ENCODE data around the gene SMAD9. TPM values are rescaled to one million over a fixed set of nuclear protein-coding genes. Genes with fewer than 3 reads are reported as not detected.

The SMAD9 gene
- total RNA-seq, 1 experiment from 2014 or later: 1.1 TPM

DNA sequence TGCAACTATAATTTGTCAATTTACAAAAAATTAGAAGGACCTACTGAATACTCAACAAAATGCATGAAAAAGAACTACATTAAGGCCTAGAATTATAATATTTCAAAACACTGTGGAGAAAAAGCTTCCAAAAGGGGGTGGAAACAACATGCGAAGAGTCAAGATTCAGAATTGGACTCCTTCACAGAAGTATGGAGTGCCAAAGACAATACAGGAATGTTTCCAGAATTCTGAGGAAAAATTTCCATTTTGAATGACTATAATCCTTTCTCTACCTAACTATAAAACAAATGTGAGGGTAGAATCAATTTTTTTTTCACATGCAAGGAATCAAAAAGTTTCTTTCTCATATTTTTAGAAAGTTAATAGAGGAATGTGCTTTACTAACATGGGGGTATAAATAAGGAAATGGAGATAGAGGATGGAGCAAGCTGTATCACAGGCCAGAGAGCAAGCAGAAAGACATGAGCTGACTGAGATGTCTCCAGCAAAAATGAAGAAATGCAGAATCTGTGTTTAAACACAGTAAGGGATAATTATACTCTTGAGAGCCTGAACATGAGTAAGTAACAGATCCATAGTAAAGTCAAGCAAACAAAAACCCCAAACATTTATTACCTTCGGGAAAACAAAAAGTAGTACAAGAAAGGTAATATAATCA is 39.5 kb upstream of the SMAD9 start:
- Histone ChIP-seq H3K27me3 (ENCODE audit: insufficient read depth, low read length) (no peaks in the 10 kb centered on the region), H3K23ac (ENCODE audit: insufficient read length, low read depth, low read length) (no peak overlapping the region), H3K79me1 (ENCODE audit: insufficient read depth, low read depth, low read length, poor library complexity, severe bottlenecking) (no peaks in the 10 kb centered on the region), H3K9me3 (ENCODE audit: control insufficient read depth, low read depth, low read length) (no peaks in the 10 kb centered on the region), H3T11ph (ENCODE audit: low read length) (no peak overlapping the region), H2BK20ac (ENCODE audit: low read depth, low read length, poor library complexity, severe bottlenecking) (no peak overlapping the region), H4K91ac (ENCODE audit: insufficient read length, low read depth, low read length) (no peak overlapping the region), H2AK5ac (ENCODE audit: insufficient read length, low read length) (no peak overlapping the region), H3K14ac (ENCODE audit: insufficient read depth, low read length) (no peak overlapping the region), H3K4me1 (ENCODE audit: insufficient read depth, low read length) (no peaks in the 10 kb centered on the region), H3K23me2 (ENCODE audit: insufficient read length, low read depth, low read length, poor library complexity, severe bottlenecking) (no peaks in the 10 kb centered on the region), H3K9ac (ENCODE audit: extremely low read depth, insufficient read length, low read length) (no peak overlapping the region), H3K56ac (ENCODE audit: insufficient read length, low read depth, low read length) (no peak overlapping the region), H2BK15ac (ENCODE audit: low read depth, low read length) (no peak overlapping the region), H3K18ac (ENCODE audit: insufficient read length, low read depth, low read length) (no peak overlapping the region), H3K4me2 (ENCODE audit: insufficient read depth, insufficient read length, low read length) (no peak overlapping the region), H2BK120ac (ENCODE audit: low read depth, low read length, poor library complexity, severe bottlenecking) (no peak overlapping the region), H4K8ac (replicated peaks; ENCODE audit: insufficient read length, low read depth, low read length) (no peak overlapping the region), H2AFZ (ENCODE audit: low read length) (no peak overlapping the region), H4K20me1 (ENCODE audit: control insufficient read depth, insufficient read depth, insufficient read length) (no peaks in the 10 kb centered on the region), H4K5ac (ENCODE audit: insufficient read length, low read depth, low read length) (no peak overlapping the region), H3K4ac (ENCODE audit: low read depth, low read length) (no peak overlapping the region), H3K27ac (ENCODE audit: insufficient read length, low read depth, low read length) (no peak overlapping the region), H2BK12ac (ENCODE audit: insufficient read length, low read depth, low read length) (no peak overlapping the region), H2BK5ac (ENCODE audit: insufficient read length, low read length) (no peak overlapping the region), H3K79me2 (ENCODE audit: insufficient read depth, low read length) (no peaks in the 10 kb centered on the region)
- no peaks in the 10 kb centered on the region; a peak in 1 of 4 replicates for H3K4me1 Mint-ChIP-seq
- no peaks in the 10 kb centered on the region for H3K27me3 Mint-ChIP-seq (ENCODE audit: low read depth)
- peaks cover 7 to 11% (median 10%) of the 10 kb centered on the region in 3 experiments; a peak in 6 of 7 replicates for H3K36me3 Mint-ChIP-seq (ENCODE audit: insufficient read depth in 1 of 3, low read depth in 3 of 3)
- DNase-seq: no peak
- no CpG with 5 or more reads among the region's 2 CpGs for WGBS (ENCODE audit: extremely low coverage, insufficient read length, low lambda C conversion rate)
- H3K9me3 Mint-ChIP-seq: no peaks in the 10 kb centered on the region
- TF ChIP-seq, protein P1, sequence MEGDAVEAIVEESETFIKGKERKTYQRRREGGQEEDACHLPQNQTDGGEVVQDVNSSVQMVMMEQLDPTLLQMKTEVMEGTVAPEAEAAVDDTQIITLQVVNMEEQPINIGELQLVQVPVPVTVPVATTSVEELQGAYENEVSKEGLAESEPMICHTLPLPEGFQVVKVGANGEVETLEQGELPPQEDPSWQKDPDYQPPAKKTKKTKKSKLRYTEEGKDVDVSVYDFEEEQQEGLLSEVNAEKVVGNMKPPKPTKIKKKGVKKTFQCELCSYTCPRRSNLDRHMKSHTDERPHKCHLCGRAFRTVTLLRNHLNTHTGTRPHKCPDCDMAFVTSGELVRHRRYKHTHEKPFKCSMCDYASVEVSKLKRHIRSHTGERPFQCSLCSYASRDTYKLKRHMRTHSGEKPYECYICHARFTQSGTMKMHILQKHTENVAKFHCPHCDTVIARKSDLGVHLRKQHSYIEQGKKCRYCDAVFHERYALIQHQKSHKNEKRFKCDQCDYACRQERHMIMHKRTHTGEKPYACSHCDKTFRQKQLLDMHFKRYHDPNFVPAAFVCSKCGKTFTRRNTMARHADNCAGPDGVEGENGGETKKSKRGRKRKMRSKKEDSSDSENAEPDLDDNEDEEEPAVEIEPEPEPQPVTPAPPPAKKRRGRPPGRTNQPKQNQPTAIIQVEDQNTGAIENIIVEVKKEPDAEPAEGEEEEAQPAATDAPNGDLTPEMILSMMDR (conservative IDR thresholded peaks at IDR 0.05): no peak
- H3K4me3 Mint-ChIP-seq: no peak overlapping the region
- no peak overlapping the region; a peak in 1 of 7 replicates for H3K27ac Mint-ChIP-seq
